MM.1S (cell line): ENCODE results near the gene CHPT1.

Source experiments
- DNase-seq: peaks from one replicate; pipeline ENCODE4 v3.0.0-alpha.2; 2015
- H2AFZ ChIP-seq: fragments of 300-600 bp; sonication (generic); 2 replicates; pipeline ENCODE4 v1.6.0; 2016; ENCODE audit warnings: antibody characterized with exemption, low read length
- H3F3A ChIP-seq: fragments of 300-600 bp; sonication (generic); 2 replicates; pipeline ENCODE4 v1.6.1; 2016; ENCODE audit warnings: mild to moderate bottlenecking, antibody characterized with exemption, low read length, moderate library complexity, mixed read lengths; ENCODE audit not compliant: insufficient read depth
- H3K27ac ChIP-seq: fragments of 300-600 bp; sonication (generic); 2 replicates; pipeline ENCODE4 v1.5.1; 2016; ENCODE audit warnings: mild to moderate bottlenecking, low read length
- H3K27me3 ChIP-seq: fragments of 300-600 bp; sonication (generic); replicated peaks from 2 replicates; pipeline ENCODE4 v1.6.0; 2016; ENCODE audit warnings: low read length; ENCODE audit not compliant: insufficient read depth
- H3K36me3 ChIP-seq: fragments of 300-600 bp; sonication (generic); replicated peaks from 2 replicates; pipeline ENCODE4 v1.6.1; 2016; ENCODE audit warnings: mild to moderate bottlenecking, low read length, mixed read lengths; ENCODE audit not compliant: insufficient read depth
- H3K4me1 ChIP-seq: fragments of 300-600 bp; sonication (generic); 2 replicates; pipeline ENCODE4 v1.6.1; 2016; ENCODE audit warnings: low read length, mixed read lengths
- H3K4me2 ChIP-seq: fragments of 300-600 bp; sonication (generic); 2 replicates; pipeline ENCODE4 v1.6.0; 2016; ENCODE audit warnings: low read depth, low read length
- H3K4me3 ChIP-seq: fragments of 300-600 bp; sonication (generic); 2 replicates; pipeline ENCODE4 v1.5.1; 2016; ENCODE audit warnings: low read length, mixed read lengths
- H3K79me2 ChIP-seq: fragments of 300-600 bp; sonication (generic); 2 replicates; pipeline ENCODE4 v1.6.1; 2016; ENCODE audit warnings: mixed run types, low read length, mixed read lengths
- H3K9ac ChIP-seq: fragments of 300-600 bp; sonication (generic); 2 replicates; pipeline ENCODE4 v1.6.1; 2016; ENCODE audit warnings: low read length, mixed read lengths
- H3K9me2 ChIP-seq: fragments of 300-600 bp; sonication (generic); replicated peaks from 2 replicates; pipeline ENCODE4 v1.6.1; 2016; ENCODE audit warnings: mild to moderate bottlenecking, low read length, mixed read lengths; ENCODE audit not compliant: insufficient read depth
- H3K9me3 ChIP-seq: fragments of 300-600 bp; sonication (generic); replicated peaks from 2 replicates; pipeline ENCODE4 v1.6.1; 2016; ENCODE audit warnings: mild to moderate bottlenecking, low read length, mixed read lengths; ENCODE audit not compliant: insufficient read depth
- H4K20me1 ChIP-seq: fragments of 300-600 bp; sonication (generic); 2 replicates; pipeline ENCODE4 v1.6.1; 2016; ENCODE audit warnings: mild to moderate bottlenecking, low read length, moderate library complexity, mixed read lengths; ENCODE audit not compliant: insufficient read depth
- CTCF ChIP-seq: fragments of 300-600 bp; sonication (generic); IDR thresholded peaks from 2 replicates; pipeline ENCODE4 v1.5.1; 2016; ENCODE audit warnings: antibody characterized with exemption, low read length, mixed read lengths
- EZH2 ChIP-seq: fragments of 300-600 bp; sonication (generic); optimal IDR thresholded peaks from 2 replicates; pipeline ENCODE3; 2017; ENCODE audit warnings: low read depth, mild to moderate bottlenecking, antibody characterized with exemption, low read length, mixed read lengths
- EZH2phosphoT487 ChIP-seq: fragments of 300-600 bp; sonication (generic); IDR thresholded peaks from 2 replicates; pipeline ENCODE4 v1.6.1; 2018; ENCODE audit warnings: antibody characterized with exemption, low read length

The CHPT1 gene

GRCh38 chr12:101745481-101745880 is 48.0 kb downstream of the CHPT1 start:
- peak overlapping the region; percentile 51; the same call in 1 of the 2 replicates for H3K4me2 ChIP-seq
- H3K4me3 ChIP-seq: no peak overlapping the region
- no peaks in the 10 kb centered on the region for H4K20me1 ChIP-seq
- H3K79me2 ChIP-seq: 0 out of 2 replicates have a peak, but pooled peaks cover 9% of the 10 kb centered on the region
- H3K27ac ChIP-seq: peak overlapping the region; percentile 95
- H3K9me2 ChIP-seq: no peaks in the 10 kb centered on the region
- peaks cover 5% of the 10 kb centered on the region; the same call in 1 of the 2 replicates for H3K36me3 ChIP-seq
- H3K4me1 ChIP-seq: peaks cover 51% of the 10 kb centered on the region
- peak overlapping the region; percentile 74; the same call in 1 of the 2 replicates for H3K9ac ChIP-seq
- TF ChIP-seq CTCF (no peak), EZH2 (no peak), EZH2phosphoT487 (no peak)
- DNase-seq: no peak
- H3F3A ChIP-seq: peaks cover 36% of the 10 kb centered on the region
- no peaks in the 10 kb centered on the region for H3K9me3 ChIP-seq
- H3K27me3 ChIP-seq: no peaks in the 10 kb centered on the region
- H2AFZ ChIP-seq: no peak overlapping the region

GRCh38 chr12:101746196-101746595 is 48.8 kb downstream of the CHPT1 start:
- Histone ChIP-seq H3K27me3 (no peaks in the 10 kb centered on the region), H2AFZ (no peak overlapping the region), H3K4me3 (no peak overlapping the region), H3F3A (peaks cover 36% of the 10 kb centered on the region), H3K36me3 (peaks cover 5% of the 10 kb centered on the region; the same call in 1 of the 2 replicates), H3K27ac (peak overlapping the region; percentile 95; the same call in 1 of the 2 replicates), H4K20me1 (no peaks in the 10 kb centered on the region), H3K9me3 (no peaks in the 10 kb centered on the region), H3K9ac (no peak overlapping the region), H3K4me1 (peaks cover 51% of the 10 kb centered on the region), H3K4me2 (no peak overlapping the region), H3K79me2 (0 out of 2 replicates have a peak, but pooled peaks cover 9% of the 10 kb centered on the region), H3K9me2 (no peaks in the 10 kb centered on the region)
- TF ChIP-seq EZH2phosphoT487: no peak
- no peak for TF ChIP-seq EZH2
- TF ChIP-seq CTCF: no peak
- DNase-seq: no peak

GRCh38 chr12:101746661-101747060 is 49.2 kb downstream of the CHPT1 start:
- H3K36me3 ChIP-seq: peaks cover 5% of the 10 kb centered on the region; the same call in 1 of the 2 replicates
- H3K4me3 ChIP-seq: no peak overlapping the region

More at GRCh38 chr12:101746661-101747060, 49.2 kb downstream of the CHPT1 start:
- no peak overlapping the region for H3K9ac ChIP-seq
- DNase-seq: no peak
- H3K4me1 ChIP-seq: peaks cover 48% of the 10 kb centered on the region
- no peaks in the 10 kb centered on the region for H4K20me1 ChIP-seq
- TF ChIP-seq CTCF: no peak
- no peak for TF ChIP-seq EZH2
- no peak for TF ChIP-seq EZH2phosphoT487
- no peaks in the 10 kb centered on the region for H3K9me3 ChIP-seq
- H3K27me3 ChIP-seq: no peaks in the 10 kb centered on the region
- no peak overlapping the region for H3K27ac ChIP-seq
- no peaks in the 10 kb centered on the region for H3K9me2 ChIP-seq
- H3F3A ChIP-seq: peaks cover 36% of the 10 kb centered on the region
- no peak overlapping the region for H3K4me2 ChIP-seq
- H3K79me2 ChIP-seq: 0 out of 2 replicates have a peak, but pooled peaks cover 9% of the 10 kb centered on the region
- H2AFZ ChIP-seq: no peak overlapping the region
